ENCODE data around the gene SLC47A1. TPM values are rescaled to one million over a fixed set of nuclear protein-coding genes. Genes with fewer than 3 reads are reported as not detected.

The SLC47A1 gene
- total RNA-seq, 1 experiment from 2014 or later: not detected

GRCh38 chr17:19590912-19591551 is 57.4 kb downstream of the SLC47A1 start:
- no peak for DNase-seq (ENCODE audit: low read depth)

- DNase-seq (ENCODE audit: low read depth): no peak
These were observed 58.7 kb downstream of the SLC47A1 start for GRCh38 chr17:19592316-19592715.

- DNase-seq (ENCODE audit: low read depth): no peak
These were observed 63.2 kb downstream of the SLC47A1 start for GRCh38 chr17:19596869-19597268.

GRCh38 chr17:19610311-19610710 is 76.7 kb downstream of the SLC47A1 start:
- DNase-seq (ENCODE audit: low read depth): no peak

GRCh38 chr17:19610879-19611278 is 77.2 kb downstream of the SLC47A1 start:
- DNase-seq (ENCODE audit: low read depth): no peak

- no peak for DNase-seq (ENCODE audit: low read depth)
These were observed 80.3 kb downstream of the SLC47A1 start for GRCh38 chr17:19613979-19614378.

GRCh38 chr17:19614900-19615299 is 81.2 kb downstream of the SLC47A1 start:
- DNase-seq (ENCODE audit: low read depth): no peak

- DNase-seq (ENCODE audit: low read depth): no peak
These were observed 84.4 kb downstream of the SLC47A1 start for GRCh38 chr17:19618015-19618414.

- no peak for DNase-seq (ENCODE audit: low read depth)
These were observed 86.2 kb downstream of the SLC47A1 start for GRCh38 chr17:19619705-19620325.

GRCh38 chr17:19621697-19622096 is 88.0 kb downstream of the SLC47A1 start:
- no peak for DNase-seq (ENCODE audit: low read depth)

- no peak for DNase-seq (ENCODE audit: low read depth)
These were observed 92.4 kb downstream of the SLC47A1 start for GRCh38 chr17:19626079-19626478.

Other genes with a start within 250 kb of the SLC47A1 start
- gene B9D1, start 171.1 kb upstream of the SLC47A1 start, total RNA-seq (2014; rRNA removed; shearing (Covaris generic)): 33.8 and 42.5 TPM in 2 replicates
- 6.0 and 11.7 TPM in 2 replicates for gene MAPK7, start 155.4 kb upstream of the SLC47A1 start, total RNA-seq (2014; rRNA removed; shearing (Covaris generic))
- 0.24 and 0.69 TPM in 2 replicates for gene MFAP4, start 146.7 kb upstream of the SLC47A1 start, total RNA-seq (2014; rRNA removed; shearing (Covaris generic))
- gene RNF112, start 122.6 kb upstream of the SLC47A1 start, total RNA-seq (2014; rRNA removed; shearing (Covaris generic)): 0.11 and 0.57 TPM in 2 replicates
- 45.5 and 53.9 TPM in 2 replicates for gene ALDH3A2, start 114.9 kb downstream of the SLC47A1 start, total RNA-seq (2014; rRNA removed; shearing (Covaris generic))
- not detected in 2 replicates for gene SLC47A2, start 182.7 kb downstream of the SLC47A1 start, total RNA-seq (2014; rRNA removed; shearing (Covaris generic))
- gene ALDH3A1, start 214.4 kb downstream of the SLC47A1 start, total RNA-seq (2014; rRNA removed; shearing (Covaris generic)): 1.4 TPM in 1 of 2 replicates, not detected in the other

All from Daoy (cell line).